IMR-90 (cell line): ENCODE results near the gene PDE4B. TPM values are rescaled to one million over a fixed set of nuclear protein-coding genes. Genes with fewer than 3 reads are reported as not detected.

Source experiments
- ATAC-seq: fragments of 200-7000 bp; cut with Tn5 transposase; 2 replicates; pipeline ENCODE4 v1.9.1; 2020; ENCODE audit warnings: low read depth, mild to moderate bottlenecking, moderate library complexity
- BruUV-seq: library from RNA; stranded (reverse); fragments of 400-500 nt; replicated peaks from 2 replicates; lab custom pipeline; 2021; lab: Mats Ljungman, UMichigan
- CTCF ChIA-PET: fragments of 300-600 bp; formaldehyde crosslinking; extraction: SDS; loops from one replicate; lab custom pipeline; 2021; ENCODE audit warnings: antibody characterized with exemption; lab: Yijun Ruan, JAX
- POLR2A ChIA-PET: fragments of 300-600 bp; sonication (Branson Sonifier 250); formaldehyde crosslinking; loops from one replicate; lab custom pipeline; 2022; ENCODE audit warnings: antibody characterized with exemption; ENCODE audit not compliant: unreplicated experiment; lab: Charles Lee
- DNase-seq: peaks from one replicate; pipeline ENCODE4 v3.0.0; 2013
- H2AFZ ChIP-seq: replicated peaks from 2 replicates; pipeline ENCODE3; 2013; ENCODE audit warnings: low read length, mild to moderate bottlenecking; ENCODE audit not compliant: poor library complexity
- H2AK5ac ChIP-seq: 2 replicates; pipeline ENCODE4 v1.6.1; 2013; ENCODE audit warnings: low read depth, low read length, inconsistent platforms
- H2AK9ac ChIP-seq: replicated peaks from 2 replicates; pipeline ENCODE3; 2013; ENCODE audit warnings: mild to moderate bottlenecking, low read depth, low read length, moderate library complexity; ENCODE audit not compliant: poor library complexity
- H2BK120ac ChIP-seq: 2 replicates; pipeline ENCODE4 v1.6.1; 2013; ENCODE audit warnings: low read depth, low read length, inconsistent platforms
- H2BK15ac ChIP-seq: 3 replicates; pipeline ENCODE4 v1.6.1; 2013; ENCODE audit warnings: low read depth, low read length, inconsistent platforms
- H2BK20ac ChIP-seq: 2 replicates; pipeline ENCODE4 v1.6.1; 2013; ENCODE audit warnings: low read depth, mild to moderate bottlenecking, inconsistent platforms, low read length, moderate library complexity
- H2BK5ac ChIP-seq: 2 replicates; pipeline ENCODE4 v1.6.1; 2013; ENCODE audit warnings: mild to moderate bottlenecking, low read depth, low read length, inconsistent platforms; ENCODE audit not compliant: poor library complexity, severe bottlenecking
- H3K14ac ChIP-seq: replicated peaks from 2 replicates; pipeline ENCODE4 v1.6.1; 2013; ENCODE audit warnings: low read depth, low read length, inconsistent platforms
- H3K18ac ChIP-seq: 2 replicates; pipeline ENCODE4 v1.6.1; 2013; ENCODE audit warnings: low read depth, low read length, control low read depth
- H3K23ac ChIP-seq: 2 replicates; pipeline ENCODE4 v1.6.1; 2013; ENCODE audit warnings: low read depth, low read length, inconsistent platforms
- H3K27ac ChIP-seq: 2 replicates; pipeline ENCODE4 v1.5.1; 2013; ENCODE audit warnings: mild to moderate bottlenecking, control low read depth, low read length; ENCODE audit not compliant: insufficient read depth
- H3K27me3 ChIP-seq: 2 replicates; pipeline ENCODE4 v1.6.1; 2013; ENCODE audit warnings: low read length; ENCODE audit not compliant: control insufficient read depth, insufficient read depth
- H3K36me3 ChIP-seq: 2 replicates; pipeline ENCODE4 v1.6.1; 2013; ENCODE audit warnings: low read length, mixed read lengths; ENCODE audit not compliant: control insufficient read depth, insufficient read depth
- H3K4ac ChIP-seq: 2 replicates; pipeline ENCODE4 v1.6.1; 2013; ENCODE audit warnings: low read depth, low read length, inconsistent platforms
- H3K4me1 ChIP-seq: 2 replicates; pipeline ENCODE4 v1.6.1; 2013; ENCODE audit warnings: low read length, mixed read lengths; ENCODE audit not compliant: control insufficient read depth, insufficient read depth
- H3K4me2 ChIP-seq: 2 replicates; pipeline ENCODE4 v1.6.1; 2013; ENCODE audit warnings: low read depth, mild to moderate bottlenecking, control low read depth, low read length, moderate library complexity
- H3K4me3 ChIP-seq: 2 replicates; pipeline ENCODE4 v1.5.1; 2013; ENCODE audit warnings: low read depth, mild to moderate bottlenecking, control low read depth, low read length, moderate library complexity; ENCODE audit not compliant: insufficient read depth
- H3K56ac ChIP-seq: 2 replicates; pipeline ENCODE4 v1.6.1; 2013; ENCODE audit warnings: low read length, inconsistent platforms; ENCODE audit not compliant: insufficient read depth; ENCODE audit errors: extremely low read depth
- H3K79me1 ChIP-seq, 2 experiments: 2 replicates each; pipeline ENCODE4 v1.6.1; 2013; ENCODE audit warnings: low read length in 2 of 2, inconsistent platforms in 1 of 2, low read depth in 1 of 2
- H3K9ac ChIP-seq: 2 replicates; pipeline ENCODE4 v1.6.1; 2013; ENCODE audit warnings: low read depth, low read length, control low read depth
- H3K9me1 ChIP-seq: 2 replicates; pipeline ENCODE4 v1.6.1; 2013; ENCODE audit warnings: low read length, inconsistent platforms; ENCODE audit not compliant: insufficient read depth
- H3K9me3 ChIP-seq: 2 replicates; pipeline ENCODE4 v1.6.1; 2013; ENCODE audit warnings: low read length; ENCODE audit not compliant: control insufficient read depth, insufficient read depth
- H4K20me1 ChIP-seq: 2 replicates; pipeline ENCODE4 v1.6.1; 2013; ENCODE audit warnings: low read length, inconsistent platforms; ENCODE audit not compliant: insufficient read depth
- H4K5ac ChIP-seq: 2 replicates; pipeline ENCODE4 v1.6.1; 2013; ENCODE audit warnings: mild to moderate bottlenecking, low read depth, low read length, control low read depth
- H4K8ac ChIP-seq, 2 experiments: 2 replicates each; pipeline ENCODE4 v1.6.1; 2013; ENCODE audit warnings: low read depth in 2 of 2, low read length in 2 of 2, control low read depth in 1 of 2, inconsistent platforms in 1 of 2
- H4K91ac ChIP-seq: 2 replicates; pipeline ENCODE4 v1.6.1; 2013; ENCODE audit warnings: low read depth, low read length, inconsistent platforms; ENCODE audit not compliant: insufficient read depth
- BHLHE40 ChIP-seq: fragments of 150-350 bp; IDR thresholded peaks from 2 replicates; pipeline ENCODE4 v1.6.1; 2016; ENCODE audit warnings: mild to moderate bottlenecking, low read depth, low read length
- CEBPB ChIP-seq: IDR thresholded peaks from 2 replicates; pipeline ENCODE4 v1.6.1; 2012; ENCODE audit warnings: low read depth, low read length, improper control_type of control experiment
- CHD1 ChIP-seq: IDR thresholded peaks from 2 replicates; pipeline ENCODE4 v1.6.1; 2012; ENCODE audit warnings: low read depth, low read length, improper control_type of control experiment
- CTCF ChIP-seq: conservative IDR thresholded peaks from 2 replicates; pipeline ENCODE4 v1.5.1; 2012; ENCODE audit warnings: mild to moderate bottlenecking, low read depth, low read length, improper control_type of control experiment
- ELK1 ChIP-seq: fragments of 150-350 bp; IDR thresholded peaks from 2 replicates; pipeline ENCODE4 v1.6.1; 2016; ENCODE audit warnings: low read depth, mild to moderate bottlenecking, low read length, moderate library complexity, borderline replicate concordance
- FOS ChIP-seq: fragments of 150-350 bp; IDR thresholded peaks from 2 replicates; pipeline ENCODE4 v1.6.1; 2016; ENCODE audit warnings: low read depth, low read length
- MAFK ChIP-seq: IDR thresholded peaks from 2 replicates; pipeline ENCODE4 v1.6.1; 2012; ENCODE audit warnings: low read depth, low read length, improper control_type of control experiment
- MAZ ChIP-seq: IDR thresholded peaks from 2 replicates; pipeline ENCODE4 v1.6.1; 2012; ENCODE audit warnings: low read depth, mild to moderate bottlenecking, low read length, improper control_type of control experiment, moderate library complexity, borderline replicate concordance
- MXI1 ChIP-seq: IDR thresholded peaks from 2 replicates; pipeline ENCODE4 v1.6.1; 2012; ENCODE audit warnings: low read depth, mild to moderate bottlenecking, low read length, moderate library complexity, borderline replicate concordance
- NFE2L2 ChIP-seq: fragments of 150-350 bp; IDR thresholded peaks from 2 replicates; pipeline ENCODE4 v1.6.1; 2016; ENCODE audit warnings: low read depth, mild to moderate bottlenecking, low read length
- POLR2A ChIP-seq: IDR thresholded peaks from 2 replicates; pipeline ENCODE4 v1.6.1; 2012; ENCODE audit warnings: mild to moderate bottlenecking, low read depth, low read length
- RAD21 ChIP-seq: IDR thresholded peaks from 2 replicates; pipeline ENCODE4 v1.6.1; 2012; ENCODE audit warnings: low read length, improper control_type of control experiment
- RCOR1 ChIP-seq: IDR thresholded peaks from 2 replicates; pipeline ENCODE4 v1.6.1; 2012; ENCODE audit warnings: mild to moderate bottlenecking, low read length, improper control_type of control experiment; ENCODE audit not compliant: insufficient replicate concordance
- RFX5 ChIP-seq: IDR thresholded peaks from 2 replicates; pipeline ENCODE4 v1.8.0; 2012; ENCODE audit warnings: low read depth, mild to moderate bottlenecking, low read length, moderate library complexity
- SMC3 ChIP-seq: fragments of 150-350 bp; IDR thresholded peaks from 2 replicates; pipeline ENCODE4 v1.6.1; 2016; ENCODE audit warnings: low read depth, mild to moderate bottlenecking, antibody characterized with exemption, low read length, moderate library complexity
- USF2 ChIP-seq: fragments of 150-350 bp; IDR thresholded peaks from 2 replicates; pipeline ENCODE4 v1.6.1; 2017; ENCODE audit warnings: mild to moderate bottlenecking, antibody characterized with exemption, low read length, low read depth
- WGBS, 2 experiments: methylation state at CpG; one replicate each; pipeline versions ENCODE4 v1.1.5 to v1.1.7; 2013; ENCODE audit warnings: missing lambda C conversion rate in 2 of 2; ENCODE audit not compliant: insufficient read length in 1 of 2; ENCODE audit errors: extremely low coverage in 2 of 2; 5-methylcytosine and 5-hydroxymethylcytosine counted together
- dilution Hi-C: fragments of 300-500 bp; cut with HindIII; formaldehyde crosslinking; loops from one replicate; pipeline ENCODE4 v1.14.3; 2018; ENCODE audit warnings: low sequenced_read_pairs; ENCODE audit not compliant: unreplicated experiment
- in situ Hi-C: fragments of 300-500 bp; cut with MboI; formaldehyde crosslinking; loops from 3 replicates; pipeline ENCODE4 v1.14.3; 2019; ENCODE audit warnings: low sequenced_read_pairs, inconsistent platforms, mixed read lengths
- intact Hi-C: fragments of 100-400 bp; cut with micrococcal nuclease; formaldehyde crosslinking; loops from 2 replicates; pipeline ENCODE4 v1.10.0; 2022
- polyA plus RNA-seq, 3 experiments: library from polyadenylated mRNA; depleted of rRNA; stranded (reverse); fragments of >200 nt; gene quantifications; 2 replicates each; pipeline ENCODE4 v1.2.3, GENCODE V29; 2012; ENCODE audit warnings: low replicate concordance in 1 of 3
- total RNA-seq: library from RNA; depleted of rRNA; stranded (reverse); fragments of >200 nt; gene quantifications from 2 replicates; pipeline ENCODE4 v1.2.3, GENCODE V29; 2012

Gene PDE4B
- total and polyA plus RNA-seq, 2 of the 4 experiments (the other 2 are of a cell fraction), result 5.8 to 21.3 TPM

GRCh38 chr1:66328896-66329295 lies 536.2 kb downstream of the PDE4B start:
- POLR2A ChIA-PET, result no interaction called here
- H2BK5ac ChIP-seq, result peak overlapping the region; percentile 32
- peak overlapping the region; percentile 0; the same call in 1 of the 2 replicates for H3K18ac ChIP-seq
- H4K5ac ChIP-seq, result no peak overlapping the region
- H3K9ac ChIP-seq, result no peak overlapping the region
- peak overlapping the region; percentile 34 for H2BK20ac ChIP-seq
- ATAC-seq (no peak), DNase-seq (no peak)
- in situ Hi-C loops, result no loop called here
- H3K9me1 ChIP-seq, result 0 out of 2 replicates have a peak, but pooled peaks cover 5% of the 10 kb centered on the region
- H3K27ac ChIP-seq, result no peak overlapping the region
- H3K4ac ChIP-seq, result peak overlapping the region; percentile 49
- CTCF ChIA-PET, result no interaction called here
- no peak overlapping the region for H2AFZ ChIP-seq
- peak overlapping the region; percentile 44; the same call in 1 of the 2 replicates for H2AK5ac ChIP-seq
- peak overlapping the region; percentile 19; the same call in 1 of the 2 replicates for H3K14ac ChIP-seq
- no peak for TF ChIP-seq RFX5
- TF ChIP-seq FOS, result no peak
- no peak for TF ChIP-seq BHLHE40
- no peak for TF ChIP-seq MAZ
- no peak for TF ChIP-seq NFE2L2
- TF ChIP-seq MXI1, result no peak
- TF ChIP-seq CHD1, result no peak
- TF ChIP-seq ELK1, result no peak
- no peak for TF ChIP-seq SMC3
- no peak for TF ChIP-seq CTCF
- no peak for TF ChIP-seq MAFK
- TF ChIP-seq RCOR1, result no peak
- TF ChIP-seq USF2, result no peak
- no peak for TF ChIP-seq RAD21
- TF ChIP-seq POLR2A, result no peak
- TF ChIP-seq CEBPB, result no peak
- peak overlapping the region; percentile 50; the same call in 1 of the 2 replicates for H2BK120ac ChIP-seq
- intact Hi-C loops, result no loop called here
- no peaks in the 10 kb centered on the region for H3K27me3 ChIP-seq
- H2AK9ac ChIP-seq, result no peak overlapping the region
- peak overlapping the region; percentile 27; the same call in 1 of the 2 replicates for H4K91ac ChIP-seq
- H3K4me1 ChIP-seq, result peaks cover 6% of the 10 kb centered on the region
- peak overlapping the region; percentile 77; the same call in 1 of the 3 replicates for H2BK15ac ChIP-seq
- H3K23ac ChIP-seq, result no peak overlapping the region
- BruUV-seq, result no TSS peak
- dilution Hi-C loops, result no loop called here
- no CpG with 5 or more reads among the region's 3 CpGs for WGBS, 2 experiments
- no peak overlapping the region for H3K4me3 ChIP-seq
- H3K36me3 ChIP-seq, result no peaks in the 10 kb centered on the region
- no peak overlapping the region for H4K8ac ChIP-seq
- peaks cover 0 to 12% of the 10 kb centered on the region in 2 experiments; a peak in 2 of 4 replicates for H3K79me1 ChIP-seq
- no peaks in the 10 kb centered on the region for H4K20me1 ChIP-seq
- H3K4me2 ChIP-seq, result no peak overlapping the region
- no peak overlapping the region for H3K56ac ChIP-seq
- H3K9me3 ChIP-seq, result no peaks in the 10 kb centered on the region
